A673 (cell line): ENCODE data around the gene ALAS2. TPM values are rescaled to one million over a fixed set of nuclear protein-coding genes. Genes with fewer than 3 reads are reported as not detected.

ENCODE experiments used
- BruUV-seq: library from RNA; stranded (reverse); fragments of 400-500 nt; replicated peaks from 2 replicates; lab custom pipeline; 2021; lab: Mats Ljungman, UMichigan
- CTCF ChIA-PET: fragments of 300-600 bp; sonication (Branson Sonifier 250); formaldehyde crosslinking; loops from one replicate; lab custom pipeline; 2022; ENCODE audit warnings: antibody characterized with exemption; lab: Charles Lee
- POLR2A ChIA-PET: fragments of 300-600 bp; sonication (Branson Sonifier 250); formaldehyde crosslinking; loops from one replicate; lab custom pipeline; 2022; ENCODE audit warnings: antibody characterized with exemption; ENCODE audit not compliant: low non-redundant PET; lab: Charles Lee
- DNase-seq: peaks from one replicate; pipeline ENCODE4 v3.0.0-alpha.2; 2015; ENCODE audit warnings: low spot score
- H3K27ac ChIP-seq: fragments of 200-600 bp; sonication (generic); 2 replicates; pipeline ENCODE4 v1.5.1; 2016; ENCODE audit warnings: mixed run types, low read depth, mild to moderate bottlenecking, mixed read lengths, antibody characterized with exemption, low read length; ENCODE audit not compliant: poor library complexity, severe bottlenecking
- H3K27me3 ChIP-seq: fragments of 200-600 bp; sonication (generic); replicated peaks from 2 replicates; pipeline ENCODE4 v1.6.1; 2017; ENCODE audit warnings: mixed run types, low read depth, mild to moderate bottlenecking, mixed read lengths, antibody characterized with exemption, low read length; ENCODE audit not compliant: insufficient read depth, poor library complexity
- H3K36me3 ChIP-seq: fragments of 200-600 bp; sonication (generic); 2 replicates; pipeline ENCODE4 v1.6.1; 2016; ENCODE audit warnings: mixed run types, mild to moderate bottlenecking, mixed read lengths, antibody characterized with exemption, low read length; ENCODE audit not compliant: insufficient read depth, poor library complexity, severe bottlenecking
- H3K4me1 ChIP-seq: fragments of 200-600 bp; sonication (generic); 2 replicates; pipeline ENCODE4 v1.6.1; 2017; ENCODE audit warnings: mixed run types, mild to moderate bottlenecking, mixed read lengths, antibody characterized with exemption, low read length; ENCODE audit not compliant: insufficient read depth, poor library complexity, severe bottlenecking
- H3K4me3 ChIP-seq: fragments of 200-600 bp; sonication (generic); 2 replicates; pipeline ENCODE4 v1.5.1; 2016; ENCODE audit warnings: low read depth, mixed run types, mild to moderate bottlenecking, mixed read lengths, low read length; ENCODE audit not compliant: poor library complexity, severe bottlenecking
- H3K9me3 ChIP-seq: fragments of 200-600 bp; sonication (generic); 2 replicates; pipeline ENCODE4 v1.6.1; 2016; ENCODE audit warnings: mixed run types, low read depth, mild to moderate bottlenecking, mixed read lengths, antibody characterized with exemption, low read length; ENCODE audit not compliant: poor library complexity, severe bottlenecking
- CTCF ChIP-seq: fragments of 300-800, 200-600 bp; sonication (generic); conservative IDR thresholded peaks from 2 replicates; pipeline ENCODE4 v1.5.1; 2017; ENCODE audit warnings: low read depth, mild to moderate bottlenecking, antibody characterized with exemption, low read length, moderate library complexity, mixed read lengths
- EZH2 ChIP-seq: fragments of 200-600 bp; sonication (generic); IDR thresholded peaks from 2 replicates; pipeline ENCODE4 v1.6.1; 2017; ENCODE audit warnings: borderline replicate concordance, low read depth, mild to moderate bottlenecking, mixed read lengths, antibody characterized with exemption, low read length; ENCODE audit not compliant: poor library complexity, severe bottlenecking
- intact Hi-C: fragments of 100-400 bp; cut with micrococcal nuclease; formaldehyde crosslinking; loops from one replicate; pipeline ENCODE4 v1.10.0; 2022; ENCODE audit not compliant: unreplicated experiment
- total RNA-seq: library from RNA; stranded (reverse); gene quantifications from 2 replicates; pipeline ENCODE4 v1.2.3, GENCODE V29; 2021

Gene ALAS2
- total RNA-seq, 1 experiment from 2014 or later: not detected

GRCh38 chrX:55011294-55011693 lies 19.5 kb downstream of the ALAS2 start:
- peak; percentile 37; the same call in 1 of the 2 replicates for TF ChIP-seq CTCF
- no peak for TF ChIP-seq EZH2
- no TSS peak for BruUV-seq
- intact Hi-C loops: no loop called here
- H3K27ac ChIP-seq: no peak overlapping the region
- ChIA-PET POLR2A (no interaction called here), CTCF (no interaction called here)
- no peaks in the 10 kb centered on the region for H3K27me3 ChIP-seq
- no peak overlapping the region for H3K4me3 ChIP-seq
- H3K4me1 ChIP-seq: no peaks in the 10 kb centered on the region
- H3K9me3 ChIP-seq: no peaks in the 10 kb centered on the region
- peaks cover 3% of the 10 kb centered on the region for H3K36me3 ChIP-seq
- peak; percentile 19 for DNase-seq

- peak; percentile 4 for DNase-seq
- ChIA-PET CTCF (no interaction called here), POLR2A (no interaction called here)
- H3K36me3 ChIP-seq: peaks cover 6% of the 10 kb centered on the region
- H3K4me1 ChIP-seq: no peaks in the 10 kb centered on the region
- H3K27ac ChIP-seq: no peak overlapping the region
- intact Hi-C loops: no loop called here
- BruUV-seq: no TSS peak
- no peaks in the 10 kb centered on the region for H3K9me3 ChIP-seq
- H3K27me3 ChIP-seq: no peaks in the 10 kb centered on the region
- H3K4me3 ChIP-seq: no peak overlapping the region
- TF ChIP-seq EZH2: no peak
- no peak for TF ChIP-seq CTCF
These were observed 22.0 kb downstream of the ALAS2 start for GRCh38 chrX:55008571-55009358.

DNA sequence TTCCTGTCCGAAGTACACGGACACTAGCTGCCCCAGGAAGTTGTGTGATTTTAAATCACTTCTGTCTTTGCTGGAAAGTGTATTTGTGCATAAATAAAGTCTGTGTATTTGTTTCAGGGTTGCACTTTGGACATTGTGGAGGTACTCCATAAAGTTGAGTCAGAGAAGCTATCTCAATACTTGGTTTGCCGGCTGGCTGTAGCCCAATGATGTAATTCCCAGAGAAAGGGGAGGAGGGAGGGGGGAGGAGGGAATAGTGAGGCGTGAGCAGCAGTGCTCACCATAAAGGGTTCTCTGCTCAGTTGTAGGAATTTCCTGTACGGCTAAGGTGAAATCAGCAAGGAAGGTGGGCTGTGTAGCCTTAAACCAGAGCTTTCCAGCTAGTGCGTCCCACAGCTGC lies 23.1 kb downstream of the ALAS2 start:
- intact Hi-C loops: no loop called here
- no peak for DNase-seq
- POLR2A ChIA-PET: no interaction called here
- Histone ChIP-seq H3K36me3 (peaks cover 8% of the 10 kb centered on the region), H3K27me3 (no peaks in the 10 kb centered on the region), H3K4me1 (no peaks in the 10 kb centered on the region), H3K4me3 (no peak overlapping the region), H3K27ac (no peak overlapping the region), H3K9me3 (no peaks in the 10 kb centered on the region)
- no peak for TF ChIP-seq EZH2
- no peak for TF ChIP-seq CTCF
- no TSS peak for BruUV-seq
- CTCF ChIA-PET: no interaction called here
